ENCODE measurements around the gene SPINK4. TPM values are rescaled to one million over a fixed set of nuclear protein-coding genes. Genes with fewer than 3 reads are reported as not detected.

The SPINK4 gene
- total RNA-seq, 2 experiments from 2014 or later = not detected

DNA sequence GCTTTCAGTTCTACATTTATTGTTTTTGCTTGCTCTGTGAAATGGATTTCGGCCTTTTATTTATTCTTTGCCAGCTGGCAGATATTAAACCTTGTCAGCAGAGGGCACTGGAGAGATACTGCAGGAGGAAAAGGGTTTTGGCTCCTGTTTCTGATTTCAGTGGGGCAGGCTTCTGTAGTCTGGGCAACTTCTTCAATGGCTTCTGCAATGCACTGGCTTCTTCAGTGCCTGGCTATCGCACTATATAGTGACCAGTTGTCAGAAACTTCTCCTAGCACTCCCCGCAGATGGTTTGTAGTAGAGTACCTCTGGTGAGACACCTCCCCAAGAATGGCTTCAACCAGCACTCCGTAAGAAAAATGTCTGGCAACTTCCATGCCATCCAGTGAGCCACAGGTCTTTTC lies 47.1 kb downstream of the SPINK4 start:
- ChIA-PET POLR2A (no interaction called here), CTCF (interaction anchor here (0.6 to 1.8 kb wide), 6 partner anchors 10 to 167 kb away, joined by 3 to 6 read pairs (median 4); no protein-coding TSS in a partner anchor)

DNA sequence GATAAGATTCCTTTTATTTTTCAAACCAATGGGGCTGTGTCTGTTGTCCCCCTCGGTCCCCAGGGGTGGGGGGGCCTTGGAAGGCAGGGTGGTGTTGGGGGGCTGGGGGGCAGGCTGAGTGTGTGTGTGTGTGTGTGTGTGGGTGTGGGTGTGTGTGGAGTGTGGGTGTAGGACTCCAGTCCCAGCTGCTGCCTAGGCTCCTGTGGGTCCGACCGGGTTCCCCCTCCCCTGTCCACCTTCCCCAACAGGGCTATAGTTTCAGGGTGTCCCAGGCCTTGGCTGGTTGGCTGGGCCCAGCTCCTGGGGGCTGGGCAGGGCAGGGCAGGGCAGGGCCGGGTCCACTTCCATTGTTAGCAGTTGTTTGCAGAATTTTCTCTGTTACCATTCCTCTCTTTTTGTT lies 48.3 kb downstream of the SPINK4 start:
- CTCF ChIA-PET = interaction anchor here (1.7 kb wide), 1 partner anchor 9 kb away, joined by 5 read pairs; no protein-coding TSS in a partner anchor
- POLR2A ChIA-PET = no interaction called here

DNA sequence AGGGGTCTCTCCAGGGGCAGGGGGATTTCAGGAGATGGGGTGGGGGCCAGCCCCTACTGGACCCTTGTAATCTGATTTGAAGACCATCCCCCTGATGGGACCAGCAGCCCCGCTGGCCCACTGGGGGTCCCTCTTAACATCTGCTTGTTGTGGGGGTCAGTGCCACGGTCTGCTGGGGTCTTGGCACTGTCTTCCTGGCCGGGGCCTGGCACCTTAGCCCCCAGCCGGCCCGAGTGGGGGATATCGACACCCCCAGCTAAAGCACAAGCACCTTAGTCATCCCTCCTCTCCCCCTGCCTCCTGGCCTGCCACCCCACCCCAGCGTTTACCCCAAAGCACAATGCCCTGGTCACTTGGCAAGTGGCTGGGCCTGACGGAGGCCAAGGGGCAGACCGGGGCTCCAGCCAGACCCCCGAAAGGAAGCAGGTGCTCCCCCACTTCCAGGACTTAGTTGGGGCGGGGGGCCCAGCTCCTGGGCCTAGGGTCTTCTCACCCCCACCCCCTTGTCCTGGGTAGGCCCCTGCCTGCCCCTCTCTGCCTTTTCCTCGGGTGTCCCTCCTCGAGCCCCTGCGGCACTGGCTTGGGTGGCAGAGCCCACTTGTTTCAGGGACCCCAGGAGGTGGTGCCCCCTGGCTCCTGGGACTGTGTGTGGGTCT lies 49.0 kb downstream of the SPINK4 start:
- POLR2A ChIA-PET = no interaction called here
- CTCF ChIA-PET = no interaction called here

DNA sequence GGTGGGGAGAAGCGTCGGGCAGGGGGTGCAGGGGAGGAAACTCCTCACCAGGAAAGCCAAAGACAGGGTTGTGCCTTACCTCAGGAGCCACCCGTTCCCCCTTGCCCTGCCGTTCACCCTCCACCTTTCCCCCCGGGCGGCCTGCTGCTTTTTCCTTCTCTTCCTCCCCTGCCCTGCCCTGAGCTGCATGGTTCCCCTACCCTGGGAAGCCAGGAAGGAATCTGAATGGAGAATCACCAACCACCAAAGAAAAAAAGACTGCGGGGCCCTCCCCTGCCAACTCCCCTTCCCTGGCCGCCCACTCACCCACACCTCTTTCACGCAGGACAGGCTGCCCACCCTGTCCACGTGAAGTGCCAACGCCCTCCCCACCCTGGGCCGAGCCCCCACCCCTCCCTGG lies 49.5 kb downstream of the SPINK4 start:
- CTCF ChIA-PET = interaction anchor here (0.6 to 1.7 kb wide), 5 partner anchors 12 to 177 kb away, joined by 3 to 5 read pairs (median 3); no protein-coding TSS in a partner anchor
- POLR2A ChIA-PET = interaction anchor here (0.7 to 1.4 kb wide), 7 partner anchors 26 to 265 kb away, joined by 3 to 8 read pairs (median 3); partner anchors contain the start of genes B4GALT1, BAG1, CHMP5 and DNAJA1

DNA sequence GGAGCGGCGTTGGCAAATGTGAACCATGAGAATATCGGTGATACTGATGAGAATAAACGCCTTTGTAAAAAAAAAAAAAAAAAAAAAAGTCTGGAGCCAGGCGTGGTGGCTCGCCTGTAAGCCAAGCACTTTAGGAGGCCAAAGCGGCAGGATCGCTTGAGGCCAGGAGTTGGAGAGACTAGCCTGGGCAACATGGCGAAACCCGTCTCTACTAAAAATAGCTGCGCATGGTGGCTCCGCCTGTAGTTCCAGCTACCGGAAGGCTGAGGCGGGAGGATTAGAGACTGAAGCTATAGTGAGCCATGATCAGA lies 49.9 kb downstream of the SPINK4 start:
- POLR2A ChIA-PET = interaction anchor here (0.6 to 1.4 kb wide), 8 partner anchors 26 to 265 kb away, joined by 3 to 8 read pairs (median 3); partner anchors contain the start of genes B4GALT1, BAG1, CHMP5 and DNAJA1

DNA sequence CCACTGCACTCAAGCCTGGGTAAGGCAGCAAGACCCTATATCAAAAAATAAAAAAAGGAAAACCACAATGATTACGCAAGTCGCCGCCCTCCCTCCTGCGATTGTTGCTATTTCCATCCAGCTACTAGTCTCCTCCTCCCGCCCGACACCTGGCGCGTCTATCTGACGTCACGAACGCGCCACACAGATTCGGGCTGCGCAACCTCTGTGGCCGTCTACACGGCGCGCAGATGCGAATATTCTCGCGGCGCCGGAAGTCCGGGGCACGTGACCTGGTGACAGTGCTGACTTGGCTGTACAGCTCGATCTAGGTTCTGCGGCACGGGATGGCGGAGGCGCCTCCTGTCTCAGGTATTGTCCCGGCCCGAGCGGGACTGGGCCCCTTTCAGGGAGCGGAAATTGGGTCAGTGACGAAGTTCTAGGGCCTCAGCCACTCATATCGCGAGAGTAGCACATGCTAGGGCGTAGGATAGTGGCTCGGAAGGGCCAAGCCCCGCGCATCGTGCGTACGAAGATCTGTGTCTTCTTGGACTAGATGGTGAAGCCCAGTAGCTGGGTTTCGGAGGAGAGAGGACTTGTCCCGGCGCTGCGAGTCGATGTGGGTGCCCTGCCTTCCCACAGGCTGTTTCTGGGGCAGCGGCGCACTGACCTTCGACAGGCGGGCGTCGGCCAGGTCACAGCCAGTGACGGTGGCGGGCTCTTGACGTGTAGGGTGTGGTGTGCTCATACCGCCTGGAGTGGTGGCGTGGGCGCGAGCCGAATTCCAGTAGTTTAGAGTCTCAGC lies 50.5 kb downstream of the SPINK4 start, which contains the start of gene NFX1:
TSS of gene NFX1 (plus strand) at position 270 of the 784 bp plus-strand sequence. CDS start at position 327, 57 bp downstream.
- ChIA-PET POLR2A (interaction anchor here (0.6 to 1.4 kb wide), 8 partner anchors 27 to 266 kb away, joined by 3 to 8 read pairs (median 3); partner anchors contain the start of genes B4GALT1, BAG1, CHMP5 and DNAJA1), CTCF (interaction anchor here (0.6 to 1.7 kb wide), 9 partner anchors 10 to 194 kb away, joined by 3 to 5 read pairs (median 3); no protein-coding TSS in a partner anchor)

More for the DNA sequence above, 49.9 kb downstream of the SPINK4 start:
- CTCF ChIA-PET = interaction anchor here (0.6 to 1.7 kb wide), 7 partner anchors 9 to 177 kb away, joined by 3 to 5 read pairs (median 3); no protein-coding TSS in a partner anchor

DNA sequence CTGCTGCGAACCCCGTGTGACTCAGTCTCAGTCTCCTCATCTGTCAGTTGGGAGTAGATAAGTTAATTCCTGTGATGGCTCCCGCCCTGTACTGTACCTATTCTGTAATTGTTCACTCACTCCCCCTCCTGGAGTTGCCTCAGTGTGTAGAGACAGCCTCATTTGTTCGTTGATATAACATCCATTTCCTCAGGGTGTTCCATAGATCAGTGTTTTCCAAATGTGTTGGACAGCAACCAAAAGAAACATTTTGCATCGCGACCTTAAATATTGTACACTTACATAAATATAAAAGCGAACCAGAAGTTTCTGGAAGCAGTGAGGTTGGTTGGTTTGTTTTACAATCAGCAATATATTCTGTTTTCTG lies 51.0 kb downstream of the SPINK4 start:
- POLR2A ChIA-PET = interaction anchor here (1.4 kb wide), 1 partner anchor 183 kb away, joined by 3 read pairs; the partner anchor contains the start of gene NOL6
- CTCF ChIA-PET = interaction anchor here (0.6 to 1.7 kb wide), 3 partner anchors 15 to 195 kb away, joined by 3 to 5 read pairs (median 4); no protein-coding TSS in a partner anchor

DNA sequence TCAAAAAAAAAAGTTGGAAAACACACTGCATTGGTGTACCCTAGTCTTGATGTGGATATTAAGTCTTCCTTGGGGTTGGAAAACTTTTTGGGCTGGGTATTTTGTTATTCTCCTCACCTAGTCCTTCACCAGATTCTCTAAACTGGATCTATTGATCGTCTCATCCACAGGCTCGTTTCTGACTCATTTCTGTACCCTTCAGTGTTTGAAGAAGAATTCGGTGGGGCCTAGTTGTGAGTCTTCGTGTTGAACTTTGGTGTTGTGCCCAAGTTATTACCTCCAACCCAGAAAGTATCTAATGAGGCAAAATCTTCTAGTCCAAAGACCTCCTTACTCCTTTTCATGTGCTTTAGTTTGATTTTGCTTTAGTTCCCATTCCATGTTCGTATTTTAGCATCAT lies 51.9 kb downstream of the SPINK4 start:
- CTCF ChIA-PET = interaction anchor here (0.6 kb wide), 1 partner anchor 11 kb away, joined by 3 read pairs; no protein-coding TSS in a partner anchor
- POLR2A ChIA-PET = no interaction called here

DNA sequence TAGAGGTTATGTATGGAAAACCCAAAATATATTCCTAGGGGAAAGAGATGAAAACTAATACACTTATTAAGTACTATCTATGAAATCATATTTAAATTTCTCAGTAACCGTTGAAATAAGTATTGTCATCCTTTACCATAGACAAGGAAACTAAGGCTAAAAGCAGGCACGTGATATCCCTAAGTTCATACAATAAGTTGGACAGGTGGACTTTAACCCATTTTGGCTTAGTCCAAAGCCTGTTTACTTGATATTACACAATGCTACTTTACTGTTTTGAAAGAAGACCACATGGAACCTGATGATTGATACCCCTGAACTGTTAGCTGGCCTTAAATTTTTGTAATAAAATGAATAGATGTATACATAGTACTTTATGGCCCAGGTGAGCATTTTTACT lies 53.8 kb downstream of the SPINK4 start:
- ChIA-PET CTCF (no interaction called here), POLR2A (no interaction called here)

DNA sequence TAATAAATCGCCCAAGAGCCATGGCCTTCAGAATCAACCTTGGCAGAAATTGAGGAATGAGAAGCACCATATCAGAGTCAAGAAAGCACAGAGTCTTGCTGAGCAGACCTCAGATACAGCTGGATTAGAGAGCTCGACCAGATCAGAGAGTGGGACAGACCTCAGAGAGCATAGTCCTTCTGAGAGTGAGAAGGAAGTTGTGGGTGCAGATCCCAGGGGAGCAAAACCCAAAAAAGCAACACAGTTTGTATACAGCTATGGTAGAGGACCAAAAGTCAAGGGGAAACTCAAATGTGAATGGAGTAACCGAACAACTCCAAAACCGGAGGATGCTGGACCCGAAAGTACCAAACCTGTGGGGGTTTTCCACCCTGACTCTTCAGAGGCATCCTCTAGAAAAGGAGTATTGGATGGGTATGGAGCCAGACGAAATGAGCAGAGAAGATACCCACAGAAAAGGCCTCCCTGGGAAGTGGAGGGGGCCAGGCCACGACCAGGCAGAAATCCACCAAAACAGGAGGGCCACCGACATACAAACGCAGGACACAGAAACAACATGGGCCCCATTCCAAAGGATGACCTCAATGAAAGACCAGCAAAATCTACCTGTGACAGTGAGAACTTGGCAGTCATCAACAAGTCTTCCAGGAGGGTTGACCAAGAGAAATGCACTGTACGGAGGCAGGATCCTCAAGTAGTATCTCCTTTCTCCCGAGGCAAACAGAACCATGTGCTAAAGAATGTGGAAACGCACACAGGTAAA lies 54.9 kb downstream of the SPINK4 start:
- ChIA-PET POLR2A (no interaction called here), CTCF (no interaction called here)

DNA sequence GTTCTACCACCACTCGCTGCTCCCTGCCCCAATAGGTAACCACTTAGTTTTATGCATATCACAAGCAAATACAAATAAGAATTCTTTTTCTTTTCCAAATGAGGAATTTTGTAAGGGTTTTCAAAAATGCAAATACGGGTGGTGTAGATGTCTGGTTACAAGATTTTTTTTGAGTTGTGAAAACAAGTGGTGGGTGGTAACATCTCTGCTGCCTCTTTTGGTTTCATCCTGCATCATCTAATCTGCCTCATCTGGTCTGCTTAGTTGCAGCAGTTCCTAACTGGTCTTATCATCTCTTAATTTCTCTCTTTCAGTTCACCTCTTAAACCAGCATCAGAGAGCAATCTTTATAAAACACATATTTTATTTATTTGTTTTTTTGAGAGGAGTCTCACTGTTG lies 55.6 kb downstream of the SPINK4 start:
- ChIA-PET POLR2A (no interaction called here), CTCF (no interaction called here)

DNA sequence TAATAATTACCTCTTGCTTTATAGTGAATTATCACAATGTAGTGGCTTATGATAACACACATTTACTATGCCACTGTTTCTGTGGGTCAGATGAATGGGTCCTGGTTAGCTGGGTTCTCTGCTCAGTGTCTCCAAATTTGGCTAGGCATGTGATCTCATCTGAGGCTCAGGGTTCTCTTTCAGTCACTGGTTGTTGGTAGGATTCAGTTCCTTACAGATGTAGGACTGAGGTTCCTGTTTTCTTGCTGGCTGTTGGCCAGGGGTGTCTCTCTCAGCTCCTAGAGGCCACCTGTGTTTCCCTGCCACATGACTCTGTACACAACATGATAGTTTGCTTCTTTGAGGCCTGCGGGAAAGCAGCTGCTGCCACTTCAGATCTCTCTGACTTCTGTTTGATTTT lies 57.5 kb downstream of the SPINK4 start:
- ChIA-PET CTCF (interaction anchor here (1.3 kb wide), 1 partner anchor 10 kb away, joined by 5 read pairs; no protein-coding TSS in a partner anchor), POLR2A (no interaction called here)

Other genes starting within 250 kb of the SPINK4 start
- gene APTX, start 238.5 kb upstream of the SPINK4 start, total RNA-seq = 10 to 100 TPM; 56.0 to 56.5 TPM
- gene DNAJA1, start 214.9 kb upstream of the SPINK4 start, total RNA-seq = 100 to 1,000 TPM; 269 to 274 TPM
- 10 to 100 TPM; 27.4 to 27.6 TPM for gene SMU1, start 163.5 kb upstream of the SPINK4 start, total RNA-seq
- gene B4GALT1, start 72.8 kb upstream of the SPINK4 start, total RNA-seq = 10 to 100 TPM; 38.3 to 38.6 TPM
- 10 to 100 TPM; 76.9 to 78.8 TPM for gene BAG1, start 24.5 kb downstream of the SPINK4 start, total RNA-seq
- 10 to 100 TPM; 51.7 to 54.5 TPM for gene CHMP5, start 24.9 kb downstream of the SPINK4 start, total RNA-seq
- gene NFX1, start 50.3 kb downstream of the SPINK4 start, total RNA-seq = 10 to 100 TPM; 41.2 to 42.7 TPM
- gene AQP7, start 162.4 kb downstream of the SPINK4 start, total RNA-seq = not detected
- 1 to 10 TPM; 1.6 to 1.7 TPM for gene AQP3, start 207.4 kb downstream of the SPINK4 start, total RNA-seq
- 10 to 100 TPM; 82.0 to 83.7 TPM for gene NOL6, start 233.8 kb downstream of the SPINK4 start, total RNA-seq